ENCODE results near the gene SGMS1. TPM values are rescaled to one million over a fixed set of nuclear protein-coding genes. Genes with fewer than 3 reads are reported as not detected.

SGMS1 gene
- total RNA-seq, 1 donor: 68.0 TPM

GRCh38 chr10:50631052-50631451 is 7.3 kb upstream of the SGMS1 start:
- no peak for TF ChIP-seq CTCF (IDR thresholded peaks at IDR 0.05; ENCODE audit: extremely low read depth, low read depth, low read length)
- Histone ChIP-seq H3K4me1 (ENCODE audit: insufficient read depth, low read length) (peaks cover 14% of the 10 kb centered on the region), H3K79me2 (ENCODE audit: insufficient read depth, low read length) (no peaks in the 10 kb centered on the region), H3K9me3 (ENCODE audit: low read depth, low read length) (no peaks in the 10 kb centered on the region), H3K27ac (ENCODE audit: low read depth, low read length) (no peak overlapping the region), H3K36me3 (ENCODE audit: insufficient read depth, low read length) (no peaks in the 10 kb centered on the region), H4K20me1 (ENCODE audit: insufficient read depth, low read length) (no peaks in the 10 kb centered on the region), H3K4me2 (ENCODE audit: insufficient read depth, low read length) (no peak overlapping the region), H3K27me3 (ENCODE audit: insufficient read depth, low read length) (no peaks in the 10 kb centered on the region), H3K4me3 (ENCODE audit: insufficient read depth, low read length) (no peak overlapping the region), H2AFZ (ENCODE audit: low read length) (no peak overlapping the region)
- DNase-seq (ENCODE audit: insufficient read length, low spot score, missing footprints): peak; percentile 39

GRCh38 chr10:50629495-50630122 is 5.9 kb upstream of the SGMS1 start:
- Histone ChIP-seq H3K27me3 (ENCODE audit: insufficient read depth, low read length) (no peaks in the 10 kb centered on the region), H2AFZ (ENCODE audit: low read length) (no peak overlapping the region), H4K20me1 (ENCODE audit: insufficient read depth, low read length) (no peaks in the 10 kb centered on the region), H3K4me1 (ENCODE audit: insufficient read depth, low read length) (peaks cover 7% of the 10 kb centered on the region), H3K36me3 (ENCODE audit: insufficient read depth, low read length) (no peaks in the 10 kb centered on the region), H3K79me2 (ENCODE audit: insufficient read depth, low read length) (no peaks in the 10 kb centered on the region), H3K4me3 (ENCODE audit: insufficient read depth, low read length) (no peak overlapping the region), H3K27ac (ENCODE audit: low read depth, low read length) (no peak overlapping the region), H3K4me2 (ENCODE audit: insufficient read depth, low read length) (no peak overlapping the region), H3K9me3 (ENCODE audit: low read depth, low read length) (no peaks in the 10 kb centered on the region)
- DNase-seq (ENCODE audit: insufficient read length, low spot score, missing footprints): peak; percentile 49
- TF ChIP-seq CTCF (IDR thresholded peaks at IDR 0.05; ENCODE audit: extremely low read depth, low read depth, low read length): no peak

GRCh38 chr10:50627896-50628295 is 4.1 kb upstream of the SGMS1 start:
- H3K4me3 ChIP-seq (ENCODE audit: insufficient read depth, low read length): no peak overlapping the region
- H2AFZ ChIP-seq (ENCODE audit: low read length): no peak overlapping the region

GRCh38 chr10:50627443-50627842 is 3.7 kb upstream of the SGMS1 start:
- no peaks in the 10 kb centered on the region for H3K36me3 ChIP-seq (ENCODE audit: insufficient read depth, low read length)
- H3K27me3 ChIP-seq (ENCODE audit: insufficient read depth, low read length): no peaks in the 10 kb centered on the region
- no peaks in the 10 kb centered on the region for H4K20me1 ChIP-seq (ENCODE audit: insufficient read depth, low read length)
- H3K4me2 ChIP-seq (ENCODE audit: insufficient read depth, low read length): no peak overlapping the region
- no peak overlapping the region for H3K4me3 ChIP-seq (ENCODE audit: insufficient read depth, low read length)
- DNase-seq (ENCODE audit: insufficient read length, low spot score, missing footprints): no peak
- no peak overlapping the region for H2AFZ ChIP-seq (ENCODE audit: low read length)
- H3K79me2 ChIP-seq (ENCODE audit: insufficient read depth, low read length): no peaks in the 10 kb centered on the region
- no peaks in the 10 kb centered on the region for H3K9me3 ChIP-seq (ENCODE audit: low read depth, low read length)
- H3K27ac ChIP-seq (ENCODE audit: low read depth, low read length): no peak overlapping the region
- TF ChIP-seq CTCF (IDR thresholded peaks at IDR 0.05; ENCODE audit: extremely low read depth, low read depth, low read length): no peak
- peaks cover 7% of the 10 kb centered on the region for H3K4me1 ChIP-seq (ENCODE audit: insufficient read depth, low read length)

More at GRCh38 chr10:50627896-50628295, 4.1 kb upstream of the SGMS1 start:
- Histone ChIP-seq H3K79me2 (ENCODE audit: insufficient read depth, low read length) (no peaks in the 10 kb centered on the region), H3K36me3 (ENCODE audit: insufficient read depth, low read length) (no peaks in the 10 kb centered on the region), H3K9me3 (ENCODE audit: low read depth, low read length) (no peaks in the 10 kb centered on the region), H3K4me2 (ENCODE audit: insufficient read depth, low read length) (no peak overlapping the region), H3K27me3 (ENCODE audit: insufficient read depth, low read length) (no peaks in the 10 kb centered on the region), H4K20me1 (ENCODE audit: insufficient read depth, low read length) (no peaks in the 10 kb centered on the region), H3K4me1 (ENCODE audit: insufficient read depth, low read length) (peaks cover 7% of the 10 kb centered on the region), H3K27ac (ENCODE audit: low read depth, low read length) (no peak overlapping the region)
- DNase-seq (ENCODE audit: insufficient read length, low spot score, missing footprints): no peak
- TF ChIP-seq CTCF (IDR thresholded peaks at IDR 0.05; ENCODE audit: extremely low read depth, low read depth, low read length): no peak
